NCI-H524 (cell line): ENCODE measurements around the gene AQP1.

ENCODE experiments used
- DNase-seq, 2 experiments: peaks; one replicate each; lab custom pipeline; 2025; lab: John Stamatoyannopoulos, UW

AQP1 gene

DNA sequence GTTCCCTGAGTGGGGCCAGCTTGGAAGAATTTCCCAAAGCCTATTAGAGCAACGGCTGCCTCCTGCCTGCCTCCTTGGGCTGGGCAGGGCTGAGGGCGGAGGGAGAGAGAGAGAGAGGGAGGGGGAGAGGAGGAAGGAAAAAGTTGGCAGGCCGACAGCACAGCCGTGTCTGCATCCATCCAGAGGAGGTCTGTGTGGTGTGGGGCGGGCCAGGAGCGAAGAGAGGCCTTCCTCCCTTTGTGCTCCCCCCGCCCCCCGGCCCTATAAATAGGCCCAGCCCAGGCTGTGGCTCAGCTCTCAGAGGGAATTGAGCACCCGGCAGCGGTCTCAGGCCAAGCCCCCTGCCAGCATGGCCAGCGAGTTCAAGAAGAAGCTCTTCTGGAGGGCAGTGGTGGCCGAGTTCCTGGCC lies at the start of gene AQP1:
Gene AQP1, plus strand, starts transcription at position 293 of the 409 bp plus-strand sequence. Its CDS starts 57 bp downstream, at position 350.
- no peak for DNase-seq

DNA sequence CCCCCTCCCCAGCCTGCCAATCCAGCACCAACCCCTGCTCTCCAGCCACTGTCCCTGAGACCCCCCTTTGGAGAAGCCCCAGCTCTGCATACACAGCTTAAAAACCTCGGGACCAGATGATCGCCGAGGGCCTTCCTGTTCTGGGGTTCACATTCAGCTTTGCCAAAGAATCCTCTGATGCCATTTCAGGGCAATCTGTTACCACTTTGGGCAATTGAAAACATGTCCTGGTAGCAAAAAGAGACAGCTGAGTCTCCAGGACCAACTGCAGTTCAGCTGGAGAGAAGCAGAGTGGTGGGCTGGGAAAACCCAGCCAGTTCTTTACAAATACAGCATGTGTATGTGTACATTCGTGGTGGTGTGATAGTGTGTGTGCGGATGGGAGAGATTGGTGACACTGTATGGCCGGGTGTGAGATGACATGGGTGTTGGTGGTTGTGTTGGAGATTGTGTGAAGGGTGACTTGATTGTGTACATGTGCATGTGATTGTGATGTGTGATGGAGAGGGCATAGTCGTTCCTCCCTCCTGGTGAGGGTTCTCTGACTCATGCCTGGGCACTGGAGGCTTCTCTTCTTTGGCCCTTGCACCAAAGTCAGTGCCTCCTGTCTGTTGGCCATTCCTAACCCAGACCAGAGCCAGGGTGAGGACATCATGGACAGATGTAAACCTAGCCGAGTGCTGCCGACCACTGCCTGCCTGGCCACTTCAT lies 48.5 kb upstream of the AQP1 start:
- DNase-seq: no peak

GRCh38 chr7:30863706-30864035 lies 48.0 kb upstream of the AQP1 start:
- no peak for DNase-seq

DNA sequence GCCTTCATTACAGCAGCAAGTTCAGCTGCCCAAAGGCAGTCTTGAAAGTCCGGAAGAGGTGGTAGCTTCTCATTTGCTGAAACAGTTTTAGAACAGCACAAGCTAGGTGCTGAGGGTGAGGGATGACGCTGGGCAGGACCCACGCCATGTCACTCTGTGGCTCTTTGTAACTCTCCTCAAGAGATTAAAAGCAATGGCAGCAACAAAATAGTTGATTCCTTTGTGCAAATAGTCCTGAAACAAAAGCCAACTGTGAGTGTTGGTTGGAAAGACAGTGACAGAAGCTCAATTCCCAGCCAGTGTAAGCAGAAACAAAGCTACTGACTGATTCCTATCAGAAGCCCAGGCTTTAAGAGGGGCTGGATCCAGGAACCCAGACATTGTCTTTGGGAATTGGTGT lies 47.6 kb upstream of the AQP1 start:
- no peak for DNase-seq

GRCh38 chr7:30865076-30865475 lies 46.6 kb upstream of the AQP1 start:
- DNase-seq: no peak

DNA sequence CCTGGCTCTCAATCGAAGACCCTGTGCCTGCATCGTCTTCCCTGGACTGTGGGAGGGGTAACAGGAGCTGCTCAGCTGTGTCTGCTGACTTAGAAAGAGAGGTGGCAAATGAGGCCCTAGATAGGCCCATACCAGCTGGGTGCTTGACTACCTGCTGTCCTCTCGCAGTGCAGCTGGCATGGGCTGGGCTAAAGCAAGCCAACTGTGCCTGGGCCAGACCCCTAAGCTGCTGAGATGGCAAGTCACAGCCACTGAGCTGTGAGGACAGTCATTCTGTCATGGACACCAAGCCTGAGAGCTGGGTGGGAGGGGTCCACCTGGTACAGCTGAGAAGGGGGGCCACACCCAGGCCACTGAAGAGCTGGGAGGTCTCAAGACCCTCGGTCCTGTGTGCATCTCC lies 45.8 kb upstream of the AQP1 start:
- DNase-seq: peak; percentile 18 to 70

DNA sequence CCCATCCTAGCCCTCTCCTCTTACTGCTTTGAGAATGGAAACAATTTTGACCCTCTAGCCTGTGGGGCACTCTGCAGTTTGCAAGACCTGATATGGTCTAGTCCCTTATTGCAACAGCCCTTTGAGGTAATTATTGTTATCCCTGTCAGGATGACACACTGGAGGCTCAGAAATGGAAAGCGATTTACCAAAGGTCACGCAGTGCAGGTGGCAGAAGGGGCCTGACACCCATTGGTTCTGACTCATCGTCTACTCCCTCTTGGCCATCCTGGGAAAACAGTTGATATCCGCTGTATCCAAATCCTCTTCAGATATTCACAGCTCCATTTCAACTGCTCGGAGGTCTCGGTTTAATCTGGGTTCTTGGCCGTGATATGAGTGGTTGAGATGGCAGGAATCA lies 44.7 kb upstream of the AQP1 start:
- DNase-seq: no peak

DNA sequence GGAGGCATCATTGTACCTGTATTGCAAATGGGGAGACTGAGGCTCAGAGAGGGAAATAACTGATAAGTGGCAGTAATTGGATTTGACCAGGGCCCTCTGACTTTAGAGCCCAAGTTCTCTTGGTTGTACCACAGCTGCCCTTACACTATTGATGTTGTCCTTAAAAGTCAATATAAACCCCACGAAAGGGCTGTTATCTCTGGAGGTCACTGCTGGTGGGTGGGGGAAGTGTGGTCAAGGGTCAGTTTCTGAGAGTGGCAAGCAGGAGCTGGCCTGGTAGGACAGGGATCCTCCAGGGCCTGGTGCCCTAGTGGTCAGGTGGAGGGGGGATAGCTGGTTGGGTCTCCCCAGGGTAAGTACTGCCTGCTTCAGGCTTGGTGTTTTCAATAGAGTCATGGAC lies 44.2 kb upstream of the AQP1 start:
- no peak for DNase-seq

DNA sequence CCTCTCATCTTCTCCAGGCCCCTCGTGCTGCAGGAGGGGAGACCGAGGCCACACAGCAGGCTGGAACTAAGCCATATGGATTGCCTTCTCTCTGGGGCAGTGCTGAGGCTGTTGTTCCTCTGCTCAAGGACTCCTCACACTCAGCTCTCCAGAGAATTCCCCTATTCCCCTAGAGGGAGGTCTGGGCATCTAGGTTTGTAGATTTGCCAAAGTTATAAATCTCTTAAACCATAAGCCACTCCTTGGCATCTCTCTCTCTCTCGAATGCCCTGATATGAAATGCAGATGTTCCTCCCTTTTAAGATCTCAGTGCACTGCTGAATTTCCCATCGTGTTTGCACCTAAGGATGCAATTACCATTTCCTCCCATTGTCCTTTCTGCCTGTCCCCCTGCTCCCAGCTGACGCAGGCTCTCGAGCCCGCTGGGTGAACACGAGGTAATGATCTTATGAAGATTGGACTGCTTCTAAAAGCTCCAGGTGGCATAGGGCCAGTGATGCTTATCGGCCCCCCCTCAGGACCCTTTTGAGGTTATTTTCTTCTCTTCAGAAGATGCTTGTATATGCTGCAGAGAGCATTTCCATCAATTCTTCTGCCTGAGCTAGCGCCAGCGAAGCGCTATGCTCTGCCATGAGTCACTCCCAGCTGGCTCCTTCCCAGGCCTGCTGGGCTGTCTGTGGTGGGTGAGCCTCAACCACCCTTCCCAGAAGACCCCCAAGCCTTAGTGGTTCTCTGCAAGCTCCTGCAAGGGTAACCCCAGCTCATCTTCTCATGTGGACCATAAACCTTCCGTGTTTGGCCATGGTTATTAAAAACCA lies 41.6 kb upstream of the AQP1 start:
- peak; percentile 3 to 26 for DNase-seq

GRCh38 chr7:30870821-30871518 lies 40.7 kb upstream of the AQP1 start:
- DNase-seq: no peak

DNA sequence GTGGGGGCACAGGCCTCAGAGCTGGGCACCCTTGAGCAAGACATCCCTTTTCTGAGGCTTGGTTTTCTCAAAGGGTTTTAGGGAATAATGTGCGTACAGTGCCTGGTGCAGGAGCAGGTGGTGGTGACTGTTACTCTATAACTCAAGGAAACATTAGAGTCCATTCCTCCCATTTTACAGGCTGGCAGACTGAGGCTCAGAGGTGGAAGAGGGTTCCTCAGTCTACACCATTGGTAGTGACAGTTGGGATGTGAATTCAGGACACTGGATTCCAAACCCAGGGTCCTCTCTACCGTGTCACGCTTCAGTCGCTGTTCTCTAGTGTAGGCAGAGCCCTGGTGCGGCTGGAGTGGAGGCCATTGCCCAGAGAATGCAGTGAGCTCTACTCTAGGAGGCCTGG lies 40.0 kb upstream of the AQP1 start:
- DNase-seq: no peak

GRCh38 chr7:30873207-30873606 lies 38.4 kb upstream of the AQP1 start:
- no peak for DNase-seq

- DNase-seq: peak; percentile 39 to 60
Measured at GRCh38 chr7:30873656-30874055, 38.0 kb upstream of the AQP1 start.

DNA sequence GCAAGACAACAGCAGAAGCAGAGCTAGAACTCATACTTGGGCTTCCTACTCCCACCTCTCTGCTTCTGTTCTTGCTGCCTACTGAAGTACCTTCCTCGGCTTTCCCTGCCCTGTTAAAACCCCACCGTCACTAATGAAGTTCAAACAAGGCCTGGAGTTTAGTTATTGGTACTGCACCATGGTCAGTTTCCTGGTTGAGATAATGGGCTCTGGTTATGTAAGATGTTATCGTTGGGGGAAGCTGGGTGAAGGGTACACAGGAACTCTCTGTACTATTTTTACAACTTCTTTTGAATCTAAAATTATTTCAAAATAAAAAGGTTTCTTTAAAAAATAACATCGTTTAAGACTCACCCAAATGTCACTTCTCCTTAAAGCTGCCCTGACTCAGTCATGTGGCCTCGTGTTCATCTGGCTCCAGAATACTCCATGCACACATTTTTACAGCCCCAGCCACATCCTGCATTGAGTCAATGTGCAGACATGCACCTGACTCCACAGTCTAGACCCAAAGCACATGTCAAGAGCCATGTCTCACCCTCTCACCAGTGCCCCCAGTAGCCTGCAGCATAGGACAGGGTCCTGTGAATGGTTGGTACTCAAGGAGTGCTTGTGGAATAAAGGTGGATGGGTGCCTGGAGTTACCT lies 36.9 kb upstream of the AQP1 start:
- DNase-seq: no peak

GRCh38 chr7:30877015-30877769 lies 34.5 kb upstream of the AQP1 start:
- no peak for DNase-seq

GRCh38 chr7:30877993-30878392 lies 33.7 kb upstream of the AQP1 start:
- DNase-seq: no peak

DNA sequence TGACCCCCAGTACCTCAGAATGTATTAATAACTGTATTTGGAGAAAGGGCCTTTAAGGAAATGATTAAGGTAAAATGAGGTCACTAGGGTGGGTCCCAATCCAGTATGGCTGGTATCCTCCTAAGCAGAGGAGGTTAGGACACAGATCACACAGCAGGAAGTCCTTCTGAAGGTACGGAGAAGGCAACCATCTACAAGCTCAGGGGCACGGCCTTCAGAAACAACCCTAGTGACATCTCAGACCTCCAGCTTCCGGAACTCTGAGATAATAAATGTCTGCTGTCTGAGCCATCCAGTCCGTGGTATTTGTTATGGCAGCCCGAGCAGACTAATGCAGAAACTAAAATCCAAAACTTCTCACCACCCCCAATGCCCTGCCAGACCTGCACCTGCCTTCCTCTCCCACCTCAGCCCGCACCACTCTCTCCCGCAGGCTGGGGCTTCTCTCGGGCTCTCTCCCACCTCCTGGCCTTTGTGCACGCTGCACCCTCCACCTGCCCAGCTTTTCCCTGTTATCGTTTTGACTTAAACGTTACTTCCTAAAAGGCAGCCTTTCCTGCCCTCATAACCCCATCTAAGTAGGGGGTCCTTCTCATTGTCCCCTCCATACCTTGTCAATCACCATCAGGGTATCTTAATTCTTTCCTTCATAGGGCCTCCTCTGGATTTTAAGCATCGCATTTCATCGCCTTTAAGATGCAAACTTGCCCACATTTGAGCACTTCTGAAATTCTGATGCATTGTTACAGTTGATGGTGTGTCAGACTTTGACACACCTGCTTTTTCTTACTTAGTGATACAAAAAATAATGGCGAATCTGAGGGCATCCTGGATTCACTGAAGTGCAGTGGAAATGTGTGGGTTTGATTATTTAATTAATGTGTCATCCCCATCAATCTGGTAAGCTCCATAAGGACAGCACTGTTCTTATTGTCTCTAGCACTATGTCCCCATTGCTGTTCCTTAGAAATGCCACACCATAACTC lies 32.2 kb upstream of the AQP1 start:
- no peak for DNase-seq

- DNase-seq: no peak
Measured at GRCh38 chr7:30880125-30880720, 31.4 kb upstream of the AQP1 start.

DNA sequence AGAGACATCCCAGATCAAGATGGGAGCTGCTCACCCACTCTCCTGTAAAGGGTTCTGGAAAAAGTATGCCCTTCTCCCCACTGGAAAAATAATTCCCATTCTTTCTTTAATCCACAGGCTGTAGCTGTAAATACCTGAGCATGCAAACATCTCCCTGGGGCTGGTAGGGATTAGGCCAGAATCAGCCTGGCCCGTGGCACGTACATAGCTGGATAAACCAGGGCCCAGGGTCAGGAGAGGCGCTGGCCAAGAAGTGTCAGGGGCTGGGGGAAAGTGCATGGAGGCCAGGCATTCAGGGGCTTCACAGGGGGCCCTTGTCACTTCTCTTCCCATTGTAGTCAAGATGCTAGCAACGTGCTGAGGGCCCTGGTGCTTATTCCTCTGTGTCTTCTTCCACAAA lies 30.7 kb upstream of the AQP1 start:
- no peak for DNase-seq

GRCh38 chr7:30881448-30881847 lies 30.2 kb upstream of the AQP1 start:
- DNase-seq: no peak
